ENCODE results near the gene LRIG2.
"Not testable (repeated sequence)": the region's sequence is repeated elsewhere in the genome, so short reads cannot be mapped to it uniquely, and the experiment has no call there.

LRIG2 gene

DNA sequence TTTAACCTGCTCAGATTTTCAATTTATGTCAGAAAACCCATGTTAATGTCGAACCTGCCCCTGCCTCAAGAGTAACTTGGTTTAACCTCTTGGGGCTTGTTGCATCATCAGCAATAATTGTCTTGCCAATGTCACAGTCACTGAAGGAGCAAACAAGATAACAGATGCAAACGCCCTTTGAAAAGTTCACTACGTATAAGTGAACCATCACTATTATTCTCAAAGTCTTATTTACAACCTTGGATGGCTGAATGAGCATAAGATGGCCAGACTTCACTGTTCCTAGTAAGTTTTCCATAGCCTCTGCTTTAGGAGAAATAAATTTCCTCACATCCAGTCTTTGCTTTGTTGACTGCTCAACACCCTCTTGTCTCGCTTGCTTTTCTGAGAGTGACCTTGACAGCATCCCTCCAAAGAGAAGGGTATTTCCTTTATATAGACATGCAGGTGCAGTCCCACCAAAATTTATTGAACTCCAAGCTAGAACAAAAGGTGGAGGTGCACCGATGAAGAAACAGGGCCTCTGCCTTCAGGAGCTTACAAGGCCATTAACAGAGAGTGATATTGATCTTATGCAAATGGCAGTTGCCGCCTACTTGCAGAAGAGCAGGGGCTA is 749 bp upstream of the LRIG2 start:
- H3K4me1 ChIP-seq (ENCODE audit: insufficient read depth, low read length, severe bottlenecking): peaks cover 20% of the 10 kb centered on the region
- H3K4me2 ChIP-seq (ENCODE audit: low read length): peak overlapping the region; percentile 98
- no peaks in the 10 kb centered on the region for H3K9me3 ChIP-seq (ENCODE audit: low read length)
- H3K36me3 ChIP-seq (ENCODE audit: insufficient read depth, low read length): peaks cover 12% of the 10 kb centered on the region
- H4K20me1 ChIP-seq (ENCODE audit: insufficient read depth, low read length): no peaks in the 10 kb centered on the region
- H3K9me2 ChIP-seq (ENCODE audit: low read depth, low read length): no peaks in the 10 kb centered on the region
- peak overlapping the region; percentile 70 for H3K27ac ChIP-seq (ENCODE audit: low read depth, low read length, poor library complexity, severe bottlenecking)
- TF ChIP-seq CTCF (IDR thresholded peaks at IDR 0.05; ENCODE audit: low read length): no peak
- no peak for TF ChIP-seq EZH2 (IDR thresholded peaks at IDR 0.05; ENCODE audit: borderline replicate concordance, low read length)
- H3K79me2 ChIP-seq (ENCODE audit: insufficient read depth, low read length): peaks cover 24% of the 10 kb centered on the region
- H3K27me3 ChIP-seq (ENCODE audit: insufficient read depth, low read length): no peaks in the 10 kb centered on the region
- H3F3A ChIP-seq (ENCODE audit: insufficient read depth, low read length): no peaks in the 10 kb centered on the region
- H3K9ac ChIP-seq (ENCODE audit: low read length): peak overlapping the region; percentile 85
- H2AFZ ChIP-seq (ENCODE audit: low read length): peak overlapping the region; percentile 58; the same call in 1 of the 2 replicates
- H3K4me3 ChIP-seq (ENCODE audit: low read depth, low read length, poor library complexity, severe bottlenecking): peak overlapping the region; percentile 87

DNA sequence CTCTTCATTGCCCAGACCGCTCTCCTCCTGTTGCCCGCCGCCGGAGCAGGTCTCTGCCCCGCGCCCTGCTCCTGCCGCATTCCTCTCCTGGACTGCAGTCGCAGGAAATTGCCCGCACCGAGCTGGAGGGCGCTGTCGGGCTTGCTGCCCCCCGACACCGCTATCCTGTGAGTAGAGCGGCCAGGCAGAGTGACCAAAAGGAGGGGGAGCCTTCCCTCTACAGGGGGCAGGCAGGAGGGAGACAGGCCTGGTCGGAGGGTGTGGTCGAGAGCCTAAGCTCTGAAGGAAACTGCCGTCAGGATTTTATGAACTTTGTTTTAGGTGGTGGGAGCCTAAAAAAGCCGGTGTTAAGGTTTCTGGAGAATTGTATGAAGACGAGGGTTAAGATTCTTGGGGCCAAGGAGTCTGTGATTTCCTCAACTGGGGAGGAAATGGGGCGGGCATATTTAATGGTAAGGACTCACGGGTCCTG is 517 bp downstream of the LRIG2 start:
- Histone ChIP-seq H4K20me1 (ENCODE audit: insufficient read depth, low read length) (no peaks in the 10 kb centered on the region), H3K4me3 (ENCODE audit: low read depth, low read length, poor library complexity, severe bottlenecking) (peak overlapping the region; percentile 87), H3K27ac (ENCODE audit: low read depth, low read length, poor library complexity, severe bottlenecking) (peak overlapping the region; percentile 70), H3K9me3 (ENCODE audit: low read length) (no peaks in the 10 kb centered on the region), H3F3A (ENCODE audit: insufficient read depth, low read length) (no peaks in the 10 kb centered on the region), H3K4me1 (ENCODE audit: insufficient read depth, low read length, severe bottlenecking) (peaks cover 20% of the 10 kb centered on the region), H3K4me2 (ENCODE audit: low read length) (peak overlapping the region; percentile 98), H3K27me3 (ENCODE audit: insufficient read depth, low read length) (no peaks in the 10 kb centered on the region), H3K9me2 (ENCODE audit: low read depth, low read length) (no peaks in the 10 kb centered on the region), H2AFZ (ENCODE audit: low read length) (no peak overlapping the region), H3K36me3 (ENCODE audit: insufficient read depth, low read length) (peaks cover 24% of the 10 kb centered on the region), H3K79me2 (ENCODE audit: insufficient read depth, low read length) (peaks cover 24% of the 10 kb centered on the region), H3K9ac (ENCODE audit: low read length) (peak overlapping the region; percentile 85)
- TF ChIP-seq EZH2 (IDR thresholded peaks at IDR 0.05; ENCODE audit: borderline replicate concordance, low read length) (no peak), CTCF (IDR thresholded peaks at IDR 0.05; ENCODE audit: low read length) (peak; percentile 41)

DNA sequence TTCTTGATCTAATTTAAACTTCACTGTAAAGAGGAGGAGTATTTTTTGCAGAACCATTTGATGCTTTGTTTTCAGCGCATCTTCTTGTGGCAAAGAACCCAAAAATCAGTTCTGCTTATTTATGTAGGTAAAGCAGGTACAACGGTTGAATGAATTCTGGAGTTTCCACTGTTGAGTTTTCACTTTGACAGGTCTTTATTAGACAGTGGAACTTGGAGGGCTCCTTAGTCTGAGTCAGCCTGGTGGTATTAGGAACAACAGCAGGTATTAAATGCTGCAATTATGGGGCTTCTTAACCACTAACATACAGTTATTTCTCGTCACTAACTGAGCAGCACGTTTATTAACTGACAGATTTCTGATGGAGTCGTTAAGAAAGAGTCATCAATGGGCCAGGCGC is 1.2 kb downstream of the LRIG2 start:
- Histone ChIP-seq H3K9me2 (ENCODE audit: low read depth, low read length) (no peaks in the 10 kb centered on the region), H3K4me1 (ENCODE audit: insufficient read depth, low read length, severe bottlenecking) (peaks cover 20% of the 10 kb centered on the region), H3K4me3 (ENCODE audit: low read depth, low read length, poor library complexity, severe bottlenecking) (peak overlapping the region; percentile 87), H3F3A (ENCODE audit: insufficient read depth, low read length) (no peaks in the 10 kb centered on the region), H3K9ac (ENCODE audit: low read length) (peak overlapping the region; percentile 85), H3K9me3 (ENCODE audit: low read length) (no peaks in the 10 kb centered on the region), H2AFZ (ENCODE audit: low read length) (no peak overlapping the region), H4K20me1 (ENCODE audit: insufficient read depth, low read length) (no peaks in the 10 kb centered on the region), H3K36me3 (ENCODE audit: insufficient read depth, low read length) (peaks cover 31% of the 10 kb centered on the region), H3K27me3 (ENCODE audit: insufficient read depth, low read length) (no peaks in the 10 kb centered on the region), H3K27ac (ENCODE audit: low read depth, low read length, poor library complexity, severe bottlenecking) (peak overlapping the region; percentile 70), H3K79me2 (ENCODE audit: insufficient read depth, low read length) (peaks cover 24% of the 10 kb centered on the region), H3K4me2 (ENCODE audit: low read length) (peak overlapping the region; percentile 98)
- TF ChIP-seq CTCF (IDR thresholded peaks at IDR 0.05; ENCODE audit: low read length) (no peak), EZH2 (IDR thresholded peaks at IDR 0.05; ENCODE audit: borderline replicate concordance, low read length) (no peak)

GRCh38 chr1:113077978-113078377 is 5.0 kb downstream of the LRIG2 start:
- H2AFZ ChIP-seq (ENCODE audit: low read length); H3K4me3 ChIP-seq (ENCODE audit: low read depth, low read length, poor library complexity, severe bottlenecking); H3K9me2 ChIP-seq (ENCODE audit: low read depth, low read length); H3K9me3 ChIP-seq (ENCODE audit: low read length); H3K9ac ChIP-seq (ENCODE audit: low read length); H4K20me1 ChIP-seq (ENCODE audit: insufficient read depth, low read length); H3K27me3 ChIP-seq (ENCODE audit: insufficient read depth, low read length); H3F3A ChIP-seq (ENCODE audit: insufficient read depth, low read length); H3K27ac ChIP-seq (ENCODE audit: low read depth, low read length, poor library complexity, severe bottlenecking); H3K4me2 ChIP-seq (ENCODE audit: low read length): not testable (repeated sequence)
- H3K79me2 ChIP-seq (ENCODE audit: insufficient read depth, low read length): peaks cover 29% of the 10 kb centered on the region
- H3K36me3 ChIP-seq (ENCODE audit: insufficient read depth, low read length): peaks cover 44% of the 10 kb centered on the region
- H3K4me1 ChIP-seq (ENCODE audit: insufficient read depth, low read length, severe bottlenecking): peaks cover 13% of the 10 kb centered on the region

All from OCI-LY1 (cell line).